ENCODE data around the gene PORCN.

- TF ChIP-seq CTCF (IDR thresholded peaks at IDR 0.05) (no peak), POLR2A (IDR thresholded peaks at IDR 0.05) (no peak)
Measured at GRCh38 chrX:48532161-48532560, 23.4 kb downstream of the PORCN start.

All from right lobe of liver (tissue), 4 donors.